ENCODE results near the gene TPCN1.

TPCN1 gene

GRCh38 chr12:113221997-113222729 is 899 bp downstream of the TPCN1 start:
- peak overlapping the region; percentile 77 for H3K27ac ChIP-seq
- DNase-seq (ENCODE audit: low read depth, low spot score), result no peak

- H3K27ac ChIP-seq, result peak overlapping the region; percentile 77
Measured at GRCh38 chr12:113222730-113223531, 1.7 kb downstream of the TPCN1 start.

GRCh38 chr12:113224955-113225354 is 3.7 kb downstream of the TPCN1 start:
- no peak for DNase-seq (ENCODE audit: low read depth, low spot score)
- no peak overlapping the region for H3K27ac ChIP-seq

More at GRCh38 chr12:113222730-113223531, 1.7 kb downstream of the TPCN1 start:
- no peak for DNase-seq (ENCODE audit: low read depth, low spot score)

GRCh38 chr12:113226696-113227568 is 5.7 kb downstream of the TPCN1 start:
- no peak overlapping the region for H3K27ac ChIP-seq
- DNase-seq (ENCODE audit: low read depth, low spot score), result no peak

GRCh38 chr12:113227686-113228391 is 6.6 kb downstream of the TPCN1 start:
- H3K27ac ChIP-seq, result no peak overlapping the region
- DNase-seq (ENCODE audit: low read depth, low spot score), result no peak

- no peak for DNase-seq (ENCODE audit: low read depth, low spot score)
- peak overlapping the region; percentile 2 for H3K27ac ChIP-seq
Measured at GRCh38 chr12:113228394-113229028, 7.2 kb downstream of the TPCN1 start.

- no peak for DNase-seq (ENCODE audit: low read depth, low spot score)
- peak overlapping the region; percentile 2 for H3K27ac ChIP-seq
Measured at GRCh38 chr12:113230315-113231234, 9.3 kb downstream of the TPCN1 start.

- DNase-seq (ENCODE audit: low read depth, low spot score), result no peak
- H3K27ac ChIP-seq, result peak overlapping the region; percentile 10
Measured at GRCh38 chr12:113231235-113232088, 10.2 kb downstream of the TPCN1 start.

- DNase-seq (ENCODE audit: low read depth, low spot score), result no peak
- H3K27ac ChIP-seq, result peak overlapping the region; percentile 10
Measured at GRCh38 chr12:113232089-113232839, 11.0 kb downstream of the TPCN1 start.

GRCh38 chr12:113232840-113233585 is 11.7 kb downstream of the TPCN1 start:
- no peak for DNase-seq (ENCODE audit: low read depth, low spot score)
- H3K27ac ChIP-seq, result no peak overlapping the region

- DNase-seq (ENCODE audit: low read depth, low spot score), result no peak
- no peak overlapping the region for H3K27ac ChIP-seq
Measured at GRCh38 chr12:113233967-113234366, 12.7 kb downstream of the TPCN1 start.

- DNase-seq (ENCODE audit: low read depth, low spot score), result no peak
- no peak overlapping the region for H3K27ac ChIP-seq
Measured at GRCh38 chr12:113234483-113234882, 13.2 kb downstream of the TPCN1 start.

- DNase-seq (ENCODE audit: low read depth, low spot score), result no peak
- no peak overlapping the region for H3K27ac ChIP-seq
Measured at GRCh38 chr12:113235976-113236375, 14.7 kb downstream of the TPCN1 start.

GRCh38 chr12:113236539-113237399 is 15.5 kb downstream of the TPCN1 start:
- H3K27ac ChIP-seq, result no peak overlapping the region
- DNase-seq (ENCODE audit: low read depth, low spot score), result no peak

- DNase-seq (ENCODE audit: low read depth, low spot score), result no peak
- no peak overlapping the region for H3K27ac ChIP-seq
Measured at GRCh38 chr12:113237748-113238147, 16.5 kb downstream of the TPCN1 start.

Data from epithelial cell of prostate (primary cell).